NB4 (cell line): ENCODE data around the gene MCMBP.

Source experiments
- DNase-seq: peaks from one replicate; pipeline ENCODE4 v3.0.0; 2010; ENCODE audit warnings: low read depth
- H3K4me3 ChIP-seq: one replicate; pipeline ENCODE4 v1.5.1; 2011; ENCODE audit warnings: mild to moderate bottlenecking, low read depth, low read length, moderate library complexity
- MYC ChIP-seq: IDR thresholded peaks from 2 replicates; pipeline ENCODE4 v1.6.1; 2011; ENCODE audit warnings: low read depth, low read length
- POLR2A ChIP-seq: IDR thresholded peaks from 2 replicates; pipeline ENCODE4 v1.6.1; 2011; ENCODE audit warnings: mild to moderate bottlenecking; ENCODE audit not compliant: insufficient read length; ENCODE audit errors: extremely low read depth
- TF ChIP-seq, protein P1 (sequence below): IDR thresholded peaks from 2 replicates; pipeline ENCODE4 v1.6.1; 2011; ENCODE audit warnings: low read depth, low read length
- TF ChIP-seq, protein P2 (sequence below): IDR thresholded peaks from one replicate; pipeline ENCODE4 v1.5.1; 2012; ENCODE audit warnings: low read depth, low read length

MCMBP gene

DNA sequence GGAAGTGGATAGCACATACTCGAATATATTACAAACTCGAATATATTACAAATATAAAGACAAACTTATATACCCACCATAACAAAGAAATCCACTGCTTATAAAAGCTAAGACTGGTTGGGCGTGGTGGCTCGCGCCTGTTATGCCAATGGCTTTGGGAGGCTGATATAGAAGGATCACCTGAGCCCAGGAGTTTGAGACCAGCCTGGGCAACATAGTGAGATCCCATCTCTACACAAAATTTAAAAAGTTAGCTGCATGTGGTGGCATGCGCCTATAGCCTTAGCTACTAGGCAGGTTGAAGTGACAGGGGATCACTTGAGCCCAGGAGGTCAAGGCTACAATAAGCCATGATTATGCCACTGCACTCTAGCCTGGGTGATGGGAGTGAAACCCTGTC, 20.4 kb downstream of the MCMBP start:
- TF ChIP-seq, protein P1, sequence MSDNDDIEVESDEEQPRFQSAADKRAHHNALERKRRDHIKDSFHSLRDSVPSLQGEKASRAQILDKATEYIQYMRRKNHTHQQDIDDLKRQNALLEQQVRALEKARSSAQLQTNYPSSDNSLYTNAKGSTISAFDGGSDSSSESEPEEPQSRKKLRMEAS, result no peak
- TF ChIP-seq, protein P2, sequence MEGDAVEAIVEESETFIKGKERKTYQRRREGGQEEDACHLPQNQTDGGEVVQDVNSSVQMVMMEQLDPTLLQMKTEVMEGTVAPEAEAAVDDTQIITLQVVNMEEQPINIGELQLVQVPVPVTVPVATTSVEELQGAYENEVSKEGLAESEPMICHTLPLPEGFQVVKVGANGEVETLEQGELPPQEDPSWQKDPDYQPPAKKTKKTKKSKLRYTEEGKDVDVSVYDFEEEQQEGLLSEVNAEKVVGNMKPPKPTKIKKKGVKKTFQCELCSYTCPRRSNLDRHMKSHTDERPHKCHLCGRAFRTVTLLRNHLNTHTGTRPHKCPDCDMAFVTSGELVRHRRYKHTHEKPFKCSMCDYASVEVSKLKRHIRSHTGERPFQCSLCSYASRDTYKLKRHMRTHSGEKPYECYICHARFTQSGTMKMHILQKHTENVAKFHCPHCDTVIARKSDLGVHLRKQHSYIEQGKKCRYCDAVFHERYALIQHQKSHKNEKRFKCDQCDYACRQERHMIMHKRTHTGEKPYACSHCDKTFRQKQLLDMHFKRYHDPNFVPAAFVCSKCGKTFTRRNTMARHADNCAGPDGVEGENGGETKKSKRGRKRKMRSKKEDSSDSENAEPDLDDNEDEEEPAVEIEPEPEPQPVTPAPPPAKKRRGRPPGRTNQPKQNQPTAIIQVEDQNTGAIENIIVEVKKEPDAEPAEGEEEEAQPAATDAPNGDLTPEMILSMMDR, result no peak
- no peak for TF ChIP-seq POLR2A
- H3K4me3 ChIP-seq, result no peak overlapping the region
- no peak for DNase-seq

DNA sequence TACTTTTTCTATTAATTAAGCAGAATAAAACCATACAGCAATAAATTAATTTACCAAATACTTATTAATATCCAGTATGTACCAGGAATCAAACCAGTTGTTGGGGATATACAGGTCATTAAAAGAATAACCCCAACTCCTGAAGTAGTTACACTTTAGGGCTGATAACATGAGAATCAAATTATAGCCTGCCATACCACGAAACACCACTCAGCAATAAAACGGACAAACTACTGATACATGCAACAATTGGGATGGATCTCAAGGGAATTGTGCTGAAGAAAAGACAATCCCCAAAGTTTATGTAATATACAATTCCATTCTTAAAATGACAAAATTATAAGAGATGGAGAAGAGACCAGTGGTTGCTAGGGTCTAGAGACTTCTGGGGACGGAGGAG, 22.7 kb downstream of the MCMBP start:
- TF ChIP-seq, protein P2, result no peak
- TF ChIP-seq POLR2A, result no peak
- TF ChIP-seq, protein P1, result no peak
- no peak for TF ChIP-seq MYC
- no peak overlapping the region for H3K4me3 ChIP-seq
- no peak for DNase-seq

DNA sequence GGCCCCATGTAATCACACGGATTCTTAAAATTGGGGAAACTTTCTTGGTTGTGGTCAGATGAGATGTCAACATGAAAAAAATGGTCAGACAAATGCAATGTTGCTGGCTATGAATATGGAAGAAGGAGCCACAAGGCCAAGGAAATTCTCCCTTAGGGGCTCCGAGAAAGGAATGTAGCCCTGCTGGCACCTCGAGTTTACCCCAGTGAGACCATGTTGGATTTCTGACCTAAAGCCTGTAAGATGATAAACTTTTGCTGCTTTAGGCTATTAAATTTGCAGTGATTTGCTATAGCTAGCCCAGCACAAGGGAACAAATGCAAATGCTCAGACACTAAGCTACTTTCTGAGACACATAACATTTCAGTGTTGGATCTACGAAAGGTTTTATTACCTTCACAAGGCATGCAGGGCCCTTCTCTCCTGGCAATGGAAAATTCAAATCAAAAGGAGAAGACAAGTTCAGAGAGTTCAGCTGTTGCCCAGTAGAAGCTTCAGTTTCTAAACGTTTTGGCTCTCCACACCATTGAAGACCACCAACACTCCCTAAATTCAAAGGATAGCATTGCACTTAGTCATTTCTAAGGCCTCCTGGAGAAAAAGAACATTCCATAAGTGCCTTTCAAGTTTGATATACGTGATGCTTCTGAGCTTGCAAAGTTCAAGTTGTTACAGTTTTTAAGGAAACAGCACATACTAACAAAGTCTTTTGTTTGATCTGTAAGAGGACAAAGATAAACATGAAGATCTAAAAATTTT, 23.4 kb downstream of the MCMBP start:
- no peak overlapping the region for H3K4me3 ChIP-seq
- TF ChIP-seq MYC (no peak), POLR2A (no peak)
- TF ChIP-seq, protein P1, result no peak
- TF ChIP-seq, protein P2, result no peak
- no peak for DNase-seq

DNA sequence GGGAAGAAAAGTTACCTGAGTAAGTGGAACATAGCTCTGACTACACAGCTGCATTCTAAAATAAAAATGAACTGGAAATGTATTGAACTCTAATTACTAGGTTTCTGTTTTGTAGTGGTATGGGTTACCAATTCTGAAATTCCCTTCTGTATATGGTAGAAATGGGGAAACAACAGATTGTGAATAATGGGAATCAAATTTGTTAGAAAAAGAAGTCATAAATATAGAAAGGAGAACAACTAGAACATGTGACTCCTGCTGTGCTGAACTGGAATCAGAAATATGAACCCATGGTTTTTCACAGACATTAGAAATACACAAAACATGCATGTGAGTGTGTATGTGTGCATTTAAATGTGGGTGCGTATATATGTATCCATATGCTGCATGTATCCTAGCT, 27.0 kb downstream of the MCMBP start:
- no peak overlapping the region for H3K4me3 ChIP-seq
- DNase-seq, result no peak
- TF ChIP-seq MYC, result no peak
- TF ChIP-seq, protein P1, result no peak
- TF ChIP-seq, protein P2, result no peak
- no peak for TF ChIP-seq POLR2A

DNA sequence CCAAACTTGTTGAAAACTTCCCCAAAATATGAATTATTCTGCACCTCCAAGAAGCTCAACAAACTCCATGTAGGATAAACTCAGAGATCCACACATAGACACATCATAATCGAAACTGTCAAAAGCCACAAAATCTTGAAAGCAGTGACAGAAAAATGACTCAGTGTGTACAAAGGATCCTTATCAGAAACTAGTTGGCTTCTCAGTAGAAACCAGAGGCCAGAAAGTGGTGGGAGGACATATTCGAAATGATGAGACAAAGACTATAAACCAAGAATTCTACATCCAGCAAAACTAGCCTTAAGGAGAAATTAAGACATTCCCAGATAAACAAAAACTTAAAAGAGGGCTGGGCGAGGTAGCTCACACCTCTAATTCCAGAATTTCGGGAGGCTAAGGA, 38.5 kb downstream of the MCMBP start:
- TF ChIP-seq, protein P2, result no peak
- TF ChIP-seq MYC (no peak), POLR2A (no peak)
- TF ChIP-seq, protein P1, result no peak
- no peak overlapping the region for H3K4me3 ChIP-seq
- no peak for DNase-seq
